Lung (tissue), 12 donors: ENCODE measurements around the gene BIN1. TPM values are rescaled to one million over a fixed set of nuclear protein-coding genes. Genes with fewer than 3 reads are reported as not detected.

ENCODE experiments used
- ATAC-seq: fragments of 200-7000 bp; cut with Tn5 transposase; one replicate; pipeline ENCODE4 v1.9.1; 2020; ENCODE audit warnings: moderate number of reproducible peaks; ENCODE audit not compliant: insufficient read depth, low FRiP score
- DNase-seq, 3 donors: peaks; one replicate each; pipeline ENCODE4 v3.0.0-alpha.2; 2013 to 2017
- H3K27ac ChIP-seq, 2 donors: one replicate each; pipeline ENCODE4 v1.5.1; 2013; ENCODE audit warnings: mild to moderate bottlenecking in 2 of 2, moderate library complexity in 2 of 2, control low read depth in 1 of 2, inconsistent platforms in 1 of 2, low read depth in 1 of 2, low read length in 1 of 2
- H3K27me3 ChIP-seq, 3 donors: one replicate each; pipeline ENCODE4 v1.5.1; 2013; ENCODE audit warnings: low read length in 2 of 3; ENCODE audit not compliant: control insufficient read depth in 3 of 3, insufficient read depth in 3 of 3
- H3K36me3 ChIP-seq, 4 donors: one replicate each; pipeline ENCODE4 v1.5.1; 2013; ENCODE audit warnings: low read length in 4 of 4, mild to moderate bottlenecking in 1 of 4, moderate library complexity in 1 of 4; ENCODE audit not compliant: control insufficient read depth in 4 of 4, insufficient read depth in 4 of 4
- H3K4me1 ChIP-seq, 5 donors: one replicate each; pipeline ENCODE4 v1.5.1; 2013; ENCODE audit warnings: low read length in 5 of 5, mild to moderate bottlenecking in 2 of 5, moderate library complexity in 1 of 5; ENCODE audit not compliant: control insufficient read depth in 5 of 5, insufficient read depth in 5 of 5
- H3K4me3 ChIP-seq: one replicate; pipeline ENCODE4 v1.5.1; 2013; ENCODE audit warnings: mild to moderate bottlenecking, control low read depth, moderate library complexity
- H3K9ac ChIP-seq, 2 donors: one replicate each; pipeline ENCODE4 v1.5.1; 2013; ENCODE audit warnings: low read length in 2 of 2, control low read depth in 1 of 2; ENCODE audit not compliant: insufficient read depth in 1 of 2
- H3K9me3 ChIP-seq, 4 donors: one replicate each; pipeline ENCODE4 v1.5.1; 2013; ENCODE audit warnings: low read length in 3 of 4, mild to moderate bottlenecking in 1 of 4, moderate library complexity in 1 of 4; ENCODE audit not compliant: control insufficient read depth in 4 of 4, insufficient read depth in 3 of 4
- CTCF ChIP-seq: IDR thresholded peaks from 2 replicates; pipeline ENCODE4 v1.5.1; 2012; ENCODE audit warnings: mild to moderate bottlenecking; ENCODE audit errors: control extremely low read depth, extremely low read depth
- WGBS, 2 donors: extraction: QIAGEN DNeasy Blood & Tissue Kit; methylation state at CpG; one replicate each; pipeline ENCODE4 v1.1.7; 2013; 5-methylcytosine and 5-hydroxymethylcytosine counted together
- polyA plus RNA-seq, 2 donors: library from polyadenylated mRNA; stranded (reverse); fragments of 200-250 nt; gene quantifications; one replicate each; pipeline ENCODE4 v1.2.1, GENCODE V29; 2013
- total RNA-seq, 2 donors: library from RNA; depleted of rRNA in 1 of 2; stranded (reverse); fragments of >200 nt in 1 of 2; gene quantifications; one replicate each; pipeline ENCODE4 v1.2.1, GENCODE V29; 2014 to 2021
- donor health status: control.
- donor health status: control.
- donor health status: Bipolar disorder and iron deficiency.
- donor health status: healthy.
- donor health status: DM: yes; HTN: yes; CAD: no.

Gene BIN1
- total and polyA plus RNA-seq, 4 donors, result 28.8 to 41.7 (median 36.2) TPM

- WGBS, 2 donors, result 90 to 94% methylated on average over 8 of the region's 8 CpGs
- Histone ChIP-seq H3K27ac (no peak overlapping the region), H3K9ac (no peak overlapping the region), H3K4me1 (peaks cover 0 to 14% (median 4%) of the 10 kb centered on the region in 5 donors), H3K9me3 (peaks cover 0 to 3% (median 0%) of the 10 kb centered on the region in 4 donors), H3K27me3 (peaks cover 0 to 5% (median 0%) of the 10 kb centered on the region in 3 donors), H3K36me3 (no peaks in the 10 kb centered on the region), H3K4me3 (no peak overlapping the region)
- ATAC-seq (no peak), DNase-seq (no peak)
- TF ChIP-seq CTCF, result no peak
Observed at GRCh38 chr2:127015106-127015910, 91.6 kb downstream of the BIN1 start.

- peaks cover 0 to 14% (median 4%) of the 10 kb centered on the region in 5 donors for H3K4me1 ChIP-seq
- DNase-seq, result no peak
- WGBS, 2 donors, result 64 to 69% methylated on average over 4 of the region's 4 CpGs
- no peaks in the 10 kb centered on the region for H3K36me3 ChIP-seq
- no peak for TF ChIP-seq CTCF
- no peak overlapping the region for H3K27ac ChIP-seq
- peaks cover 0 to 3% (median 0%) of the 10 kb centered on the region in 4 donors for H3K9me3 ChIP-seq
- no peak overlapping the region for H3K9ac ChIP-seq
- ATAC-seq, result peak; percentile 21
- H3K4me3 ChIP-seq, result no peak overlapping the region
- H3K27me3 ChIP-seq, result peaks cover 0 to 5% (median 0%) of the 10 kb centered on the region in 3 donors
Observed at GRCh38 chr2:127014630-127015029, 92.3 kb downstream of the BIN1 start.

GRCh38 chr2:127014224-127014623, 92.7 kb downstream of the BIN1 start:
- TF ChIP-seq CTCF, result no peak
- 70 to 92% methylated on average over 1 of the region's 1 CpG for WGBS, 2 donors
- Histone ChIP-seq H3K4me3 (no peak overlapping the region), H3K9me3 (peaks cover 0 to 3% (median 0%) of the 10 kb centered on the region in 4 donors), H3K9ac (no peak overlapping the region), H3K36me3 (no peaks in the 10 kb centered on the region), H3K4me1 (peaks cover 0 to 14% (median 4%) of the 10 kb centered on the region in 5 donors), H3K27me3 (peaks cover 0 to 5% (median 0%) of the 10 kb centered on the region in 3 donors), H3K27ac (no peak overlapping the region)
- ATAC-seq (no peak), DNase-seq (no peak)
